ENCODE results near the gene ZNF780A. TPM values are rescaled to one million over a fixed set of nuclear protein-coding genes. Genes with fewer than 3 reads are reported as not detected.

ZNF780A gene
- total and polyA plus RNA-seq, 2 of the 13 experiments (the other 11 are each of a cell fraction or from before 2014, with no cell fraction given) = 13.5 to 22.7 TPM

GRCh38 chr19:40084948-40085347 lies 5.8 kb downstream of the ZNF780A start (continued):
- TF ChIP-seq PRPF4 (IDR thresholded peaks at IDR 0.05; ENCODE audit: low read depth, low read length, poor library complexity, severe bottlenecking) = no peak
- no peak for TF ChIP-seq ZNF740 (CRISPR knock-in tag; IDR thresholded peaks at IDR 0.05)
- no peak for TF ChIP-seq ZHX2 (IDR thresholded peaks at IDR 0.05; ENCODE audit: low read depth)
- no peak for TF ChIP-seq ZHX2 (CRISPR knock-in tag; IDR thresholded peaks at IDR 0.05; ENCODE audit: borderline replicate concordance)
- TF ChIP-seq FOXC1 (CRISPR knock-in tag; IDR thresholded peaks at IDR 0.05; ENCODE audit: borderline replicate concordance) = no peak
- no peak for TF ChIP-seq SMYD3 (CRISPR knock-in tag; IDR thresholded peaks at IDR 0.05)
- TF ChIP-seq PAX8 (CRISPR knock-in tag; IDR thresholded peaks at IDR 0.05; ENCODE audit: borderline replicate concordance) = no peak
- TF ChIP-seq ATF7 (IDR thresholded peaks at IDR 0.05) = peak; percentile 72
- TF ChIP-seq ATF7 (CRISPR knock-in tag; IDR thresholded peaks at IDR 0.05) = no peak
- no peak for TF ChIP-seq JUN (CRISPR knock-in tag; IDR thresholded peaks at IDR 0.05)
- TF ChIP-seq ZZZ3 (CRISPR knock-in tag; IDR thresholded peaks at IDR 0.05; ENCODE audit: borderline replicate concordance) = no peak
- peak; percentile 95 for TF ChIP-seq CEBPB (IDR thresholded peaks at IDR 0.05; ENCODE audit: borderline replicate concordance, low read depth, low read length)
- peak; percentile 26; the same call in 1 of the 2 replicates for TF ChIP-seq MIER3 (CRISPR knock-in tag; IDR thresholded peaks at IDR 0.05; ENCODE audit: borderline replicate concordance)
- no peak for TF ChIP-seq ZNF276 (CRISPR knock-in tag; IDR thresholded peaks at IDR 0.05; ENCODE audit: low read depth)
- TF ChIP-seq REXO4 (CRISPR knock-in tag; IDR thresholded peaks at IDR 0.05; ENCODE audit: borderline replicate concordance) = no peak
- no peak for TF ChIP-seq ZNF430 (CRISPR knock-in tag; IDR thresholded peaks at IDR 0.05)
- no peak for TF ChIP-seq SSRP1 (CRISPR knock-in tag; IDR thresholded peaks at IDR 0.05)
